Tibial nerve (tissue), 3 donors: ENCODE results near the gene SNPH.

Experiments used
- POLR2A ChIP-seq, 2 donors: fragments of 450-650 bp; IDR thresholded peaks; one replicate each; pipeline ENCODE4 v1.6.1; 2017; ENCODE audit warnings: antibody characterized with exemption in 2 of 2, mild to moderate bottlenecking in 2 of 2, moderate library complexity in 2 of 2
- TF ChIP-seq, protein P1 (sequence below), 5 experiments: fragments of 200-600 bp in 3 of 5; fragments of 450-650 bp in 2 of 5; sonication (generic) in 3 of 5; IDR thresholded peaks; one replicate each; pipeline ENCODE4 v1.5.1; 2016 to 2019; ENCODE audit warnings: antibody characterized with exemption in 5 of 5, mild to moderate bottlenecking in 3 of 5, moderate library complexity in 2 of 5

DNA sequence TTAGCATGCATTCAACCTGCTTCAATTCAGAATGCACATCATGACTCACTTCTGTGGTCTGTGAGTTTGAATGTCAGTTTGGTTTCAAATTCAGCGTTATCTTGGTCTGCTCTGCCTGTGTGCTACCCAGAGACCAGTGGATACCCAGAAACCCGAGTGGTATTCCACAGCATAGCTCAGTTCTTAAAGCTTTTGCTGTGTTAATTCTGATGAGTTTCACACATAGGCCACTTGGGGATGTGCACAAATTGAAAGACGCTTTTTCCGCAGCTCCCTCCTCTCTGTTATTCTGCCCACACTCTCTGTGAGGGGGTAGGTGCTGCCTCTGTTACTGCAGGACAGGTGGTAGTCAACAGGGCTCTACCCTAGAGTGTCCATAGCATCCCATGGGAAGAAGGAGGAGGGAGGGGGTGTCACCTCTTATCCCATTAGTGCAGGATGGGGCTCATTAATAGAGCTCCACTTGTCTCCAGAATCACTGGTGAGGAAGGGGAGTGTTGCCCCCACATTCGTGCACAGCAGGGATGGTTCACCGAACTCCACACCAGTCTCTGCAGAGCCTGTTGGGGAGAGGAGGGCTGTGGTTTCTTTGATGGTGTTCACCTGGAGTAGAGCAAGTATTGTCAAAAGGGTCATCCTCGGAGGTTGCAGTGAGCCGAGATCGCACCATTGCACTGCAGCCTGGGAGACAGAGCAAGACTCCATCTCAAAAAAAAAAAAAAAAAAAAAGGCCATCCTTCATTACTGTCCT is 92.0 kb downstream of the SNPH start:
- TF ChIP-seq, protein P1, sequence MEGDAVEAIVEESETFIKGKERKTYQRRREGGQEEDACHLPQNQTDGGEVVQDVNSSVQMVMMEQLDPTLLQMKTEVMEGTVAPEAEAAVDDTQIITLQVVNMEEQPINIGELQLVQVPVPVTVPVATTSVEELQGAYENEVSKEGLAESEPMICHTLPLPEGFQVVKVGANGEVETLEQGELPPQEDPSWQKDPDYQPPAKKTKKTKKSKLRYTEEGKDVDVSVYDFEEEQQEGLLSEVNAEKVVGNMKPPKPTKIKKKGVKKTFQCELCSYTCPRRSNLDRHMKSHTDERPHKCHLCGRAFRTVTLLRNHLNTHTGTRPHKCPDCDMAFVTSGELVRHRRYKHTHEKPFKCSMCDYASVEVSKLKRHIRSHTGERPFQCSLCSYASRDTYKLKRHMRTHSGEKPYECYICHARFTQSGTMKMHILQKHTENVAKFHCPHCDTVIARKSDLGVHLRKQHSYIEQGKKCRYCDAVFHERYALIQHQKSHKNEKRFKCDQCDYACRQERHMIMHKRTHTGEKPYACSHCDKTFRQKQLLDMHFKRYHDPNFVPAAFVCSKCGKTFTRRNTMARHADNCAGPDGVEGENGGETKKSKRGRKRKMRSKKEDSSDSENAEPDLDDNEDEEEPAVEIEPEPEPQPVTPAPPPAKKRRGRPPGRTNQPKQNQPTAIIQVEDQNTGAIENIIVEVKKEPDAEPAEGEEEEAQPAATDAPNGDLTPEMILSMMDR (IDR thresholded peaks at IDR 0.05), result no peak
- TF ChIP-seq POLR2A (IDR thresholded peaks at IDR 0.05), result no peak
